Astrocyte of the spinal cord (primary cell): ENCODE data around the gene SP4.

Experiments used
- DNase-seq: peaks from one replicate; pipeline ENCODE4 v3.0.0; 2011; ENCODE audit warnings: low read depth, low spot score
- H3K4me3 ChIP-seq: 2 replicates; pipeline ENCODE4 v1.5.1; 2011; ENCODE audit warnings: low read depth, mild to moderate bottlenecking, low read length, moderate library complexity
- CTCF ChIP-seq: IDR thresholded peaks from 2 replicates; pipeline ENCODE4 v1.5.1; 2012; ENCODE audit warnings: low read depth, mild to moderate bottlenecking, low read length, inconsistent platforms
- in situ Hi-C: cut with HindIII; loops from 2 replicates; pipeline ENCODE4 v1.10.0; 2017; ENCODE audit warnings: low sequenced_read_pairs

The SP4 gene

GRCh38 chr7:21544715-21545114 lies 116.8 kb downstream of the SP4 start:
- in situ Hi-C loops = no loop called here
- no peak for DNase-seq
- TF ChIP-seq CTCF = no peak
- H3K4me3 ChIP-seq = no peak overlapping the region

DNA sequence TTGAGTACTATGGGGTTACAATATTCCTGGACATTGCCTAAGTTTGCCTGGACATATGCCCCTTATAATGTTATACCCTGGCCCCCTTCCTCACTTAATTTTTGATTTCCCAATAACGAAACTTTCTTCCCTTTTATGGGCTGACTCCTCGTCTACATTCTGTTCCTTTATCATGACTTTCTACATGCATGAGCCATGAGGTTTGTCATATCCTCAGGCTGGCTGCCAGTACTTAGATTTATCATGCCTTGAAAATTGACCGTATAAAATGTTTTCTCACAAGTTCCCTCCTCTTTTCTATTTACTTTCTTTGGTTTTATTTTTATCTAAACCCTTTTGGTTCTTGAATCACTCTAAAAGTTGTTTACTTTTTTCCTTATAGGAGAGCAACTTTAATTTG lies 119.6 kb downstream of the SP4 start:
- no peak for TF ChIP-seq CTCF
- no peak for DNase-seq
- no peak overlapping the region for H3K4me3 ChIP-seq
- in situ Hi-C loops = no loop called here

- in situ Hi-C loops = no loop called here
- H3K4me3 ChIP-seq = no peak overlapping the region
- no peak for TF ChIP-seq CTCF
- DNase-seq = no peak
Observed at GRCh38 chr7:21548491-21548890, 120.6 kb downstream of the SP4 start.

- no peak for TF ChIP-seq CTCF
- in situ Hi-C loops = no loop called here
- no peak overlapping the region for H3K4me3 ChIP-seq
- no peak for DNase-seq
Observed at GRCh38 chr7:21550076-21550475, 122.2 kb downstream of the SP4 start.

DNA sequence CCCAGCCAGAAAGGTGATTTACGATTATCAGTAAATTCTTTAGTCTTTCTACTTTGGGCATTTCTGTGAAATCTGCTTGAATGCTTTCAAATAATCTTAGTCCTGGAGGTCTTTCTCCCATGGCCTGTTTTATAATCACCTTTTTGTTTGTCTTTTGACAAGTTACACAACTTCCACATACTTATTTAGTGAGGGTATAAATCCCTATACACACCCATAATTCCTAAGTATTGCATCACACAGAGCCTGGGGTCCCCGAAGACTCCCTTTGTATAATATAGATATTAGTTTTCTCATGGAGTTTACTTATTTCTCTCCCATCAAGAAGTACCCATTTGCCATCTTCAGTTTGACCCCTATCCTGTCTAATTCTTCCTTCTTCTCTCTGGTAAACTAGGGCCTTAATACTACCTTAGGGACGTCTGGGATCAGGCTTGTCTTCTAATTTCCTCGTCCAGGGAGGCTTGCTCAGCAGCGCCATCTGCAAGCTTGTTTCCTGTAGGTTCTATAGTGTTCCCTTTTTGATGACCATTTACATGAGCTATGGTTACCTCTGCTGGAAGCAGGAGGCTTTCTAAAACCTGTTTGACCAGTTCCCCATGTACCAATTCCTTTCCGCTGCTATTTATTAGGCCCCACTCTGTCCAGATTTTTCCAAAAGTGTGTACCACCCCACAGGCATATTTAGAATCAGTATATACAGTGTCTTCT lies 123.1 kb downstream of the SP4 start:
- H3K4me3 ChIP-seq = no peak overlapping the region
- no peak for DNase-seq
- no peak for TF ChIP-seq CTCF
- in situ Hi-C loops = no loop called here

GRCh38 chr7:21562385-21562784 lies 134.5 kb downstream of the SP4 start:
- no peak overlapping the region for H3K4me3 ChIP-seq
- in situ Hi-C loops = no loop called here
- TF ChIP-seq CTCF = no peak
- no peak for DNase-seq
